Dedifferentiated amniotic fluid mesenchymal stem cell (primary cell): ENCODE data around the gene NOTUM.

ENCODE experiments used
- DNase-seq: peaks from one replicate; pipeline ENCODE4 v3.0.0-alpha.2; 2016; ENCODE audit errors: extremely low spot score

NOTUM gene

DNA sequence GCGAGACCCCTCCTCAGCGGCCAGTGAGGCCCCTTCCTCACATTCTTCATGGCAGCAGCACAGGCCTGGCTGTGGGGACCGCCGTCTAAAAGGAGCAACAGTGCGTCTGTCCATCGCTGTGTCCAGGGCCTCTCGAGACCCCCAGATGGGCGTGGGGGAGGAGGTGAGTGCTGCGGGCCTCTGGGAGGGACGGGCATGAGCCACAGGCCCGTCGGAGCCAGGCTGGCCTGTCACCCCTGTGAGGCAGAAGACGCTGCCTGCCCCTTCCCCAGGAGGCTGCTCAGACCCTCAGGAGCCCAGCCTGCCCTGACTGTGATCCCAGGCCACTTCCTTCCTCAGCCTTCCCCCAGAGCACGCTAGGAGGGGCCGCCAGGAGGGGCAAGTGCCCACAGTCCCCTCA is 21.8 kb downstream of the NOTUM start:
- no peak for DNase-seq

GRCh38 chr17:81935709-81936084 is 25.3 kb downstream of the NOTUM start:
- no peak for DNase-seq

DNA sequence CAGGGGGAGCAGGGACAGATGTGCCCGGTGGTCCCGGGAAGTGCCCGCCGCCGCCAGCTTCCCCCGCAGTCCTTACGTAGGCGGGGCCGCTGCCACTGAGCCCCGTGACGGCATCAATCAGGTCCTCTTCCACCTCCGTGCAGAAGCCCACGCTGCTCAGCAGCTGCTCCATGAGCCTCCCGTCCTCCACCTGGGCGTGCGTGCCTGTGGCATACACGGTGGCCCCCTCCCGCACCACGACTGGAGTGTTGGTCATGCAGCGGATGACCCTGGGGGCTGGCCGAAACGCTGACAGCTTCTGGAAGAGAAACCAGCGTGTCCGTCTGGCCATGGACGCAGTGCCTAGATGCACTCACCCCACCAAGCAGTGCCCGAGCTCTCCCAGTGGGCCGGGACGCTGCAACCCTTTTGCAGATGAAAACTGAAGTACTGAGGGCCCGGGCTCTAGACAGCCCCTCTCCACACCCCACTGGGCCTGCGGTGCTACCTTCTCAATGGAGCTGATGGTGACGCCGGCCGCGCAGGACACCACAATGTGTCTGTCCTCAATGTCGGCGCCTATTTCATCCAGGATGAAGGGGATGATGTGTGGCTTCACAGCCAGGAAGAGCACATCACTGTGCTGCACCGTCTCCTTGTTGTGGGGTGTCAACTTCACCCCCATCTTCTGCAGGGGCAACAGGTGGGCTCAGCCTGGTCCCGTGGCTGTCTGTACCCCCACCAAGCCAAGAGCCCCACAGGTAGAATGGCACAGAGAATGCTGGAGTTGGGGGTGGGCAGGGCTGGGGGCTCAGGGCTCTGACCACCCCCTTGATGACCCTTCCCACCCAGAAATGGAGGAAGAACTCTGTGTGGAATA is 25.9 kb downstream of the NOTUM start:
- no peak for DNase-seq

- DNase-seq: no peak
Measured at GRCh38 chr17:81934098-81934757, 26.8 kb downstream of the NOTUM start.

DNA sequence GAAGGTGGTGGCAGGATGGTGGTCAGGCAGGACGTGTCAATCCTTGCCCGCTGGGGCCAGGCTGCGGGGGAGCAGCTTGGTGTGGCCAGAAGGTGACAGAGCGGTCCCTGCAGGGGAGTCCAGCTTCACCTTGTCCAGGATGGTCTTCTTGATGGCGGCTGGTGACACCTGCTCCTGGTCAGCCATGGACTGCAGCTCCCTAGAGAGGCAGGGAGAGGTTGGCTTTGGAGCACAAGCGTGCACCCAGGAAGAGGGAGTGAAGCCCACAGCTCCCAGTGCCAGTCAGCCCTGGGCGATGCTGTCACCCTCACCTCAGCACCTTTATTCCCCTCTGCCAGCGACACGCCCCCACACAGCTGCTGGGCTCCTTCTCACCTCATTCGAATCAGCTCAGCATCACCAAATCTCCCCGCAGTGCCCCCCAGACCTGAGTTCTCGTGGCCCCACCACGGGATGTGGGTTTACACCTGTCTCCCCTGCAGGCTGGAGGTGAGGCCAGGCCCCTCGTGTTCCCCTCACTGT is 27.7 kb downstream of the NOTUM start:
- no peak for DNase-seq

GRCh38 chr17:81932333-81932983 is 28.5 kb downstream of the NOTUM start:
- no peak for DNase-seq

GRCh38 chr17:81931557-81932332 is 29.2 kb downstream of the NOTUM start:
- no peak for DNase-seq

DNA sequence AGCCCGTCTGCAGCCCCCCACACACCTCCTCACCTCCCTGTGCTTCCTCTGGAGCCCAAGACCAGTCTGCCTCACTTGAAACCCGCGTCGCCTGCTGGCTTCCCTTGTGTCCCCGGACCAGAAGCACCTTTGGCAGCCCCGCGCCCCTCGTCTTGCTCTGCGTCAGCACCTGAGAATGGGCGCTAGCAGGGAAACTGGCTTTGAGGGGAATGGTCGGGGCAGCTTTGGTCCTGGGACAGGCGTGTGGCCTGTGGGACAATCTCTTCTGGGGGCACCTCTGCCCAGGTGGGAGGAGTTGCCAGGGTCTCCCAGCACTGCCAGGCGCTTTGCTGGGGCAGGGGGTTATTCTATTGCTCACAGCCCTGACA is 29.8 kb downstream of the NOTUM start:
- DNase-seq: no peak

GRCh38 chr17:81930142-81931125 is 30.6 kb downstream of the NOTUM start:
- no peak for DNase-seq

- DNase-seq: no peak
Measured at GRCh38 chr17:81929253-81930141, 31.5 kb downstream of the NOTUM start.

DNA sequence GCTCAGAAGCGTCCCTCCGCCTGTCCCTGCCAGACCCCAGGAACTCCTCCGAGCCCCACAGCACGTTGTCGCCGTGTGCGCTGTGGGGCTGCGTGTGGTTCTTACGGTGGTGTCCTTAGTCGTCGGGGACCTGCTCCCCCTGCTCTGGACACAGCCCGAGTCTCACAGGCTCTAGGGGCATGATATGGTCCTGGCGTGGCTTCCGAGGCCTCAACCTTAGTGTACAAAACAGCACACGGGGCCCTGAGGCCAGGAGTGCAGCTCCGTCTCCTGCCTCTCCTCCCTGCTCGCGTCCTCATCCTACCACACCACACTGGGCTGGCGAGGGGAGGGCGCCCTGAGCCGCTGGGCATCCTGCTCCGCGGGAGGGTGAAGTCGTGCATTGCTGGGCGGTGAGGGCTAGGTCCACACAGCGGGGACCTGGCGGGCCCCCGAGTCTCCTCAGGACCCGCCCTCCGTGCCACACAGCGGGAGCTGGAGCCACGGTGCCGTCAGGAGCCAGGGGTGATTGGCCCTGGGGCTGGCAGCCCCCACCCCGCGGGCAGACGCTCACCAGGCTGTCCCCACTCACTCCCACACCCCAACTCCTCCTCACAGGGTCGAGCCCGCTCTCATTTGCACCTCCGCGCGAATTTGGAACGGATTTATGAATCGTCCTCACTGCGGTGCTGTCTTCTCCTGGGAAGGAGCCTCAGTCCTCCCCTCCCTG is 32.3 kb downstream of the NOTUM start:
- no peak for DNase-seq

GRCh38 chr17:81927653-81928543 is 33.1 kb downstream of the NOTUM start, which contains the start of gene MAFG:
Gene MAFG, minus strand, starts transcription at chr17:81927735. Its CDS starts 4,550 bp downstream, at chr17:81923185.
- DNase-seq: peak; percentile 87

DNA sequence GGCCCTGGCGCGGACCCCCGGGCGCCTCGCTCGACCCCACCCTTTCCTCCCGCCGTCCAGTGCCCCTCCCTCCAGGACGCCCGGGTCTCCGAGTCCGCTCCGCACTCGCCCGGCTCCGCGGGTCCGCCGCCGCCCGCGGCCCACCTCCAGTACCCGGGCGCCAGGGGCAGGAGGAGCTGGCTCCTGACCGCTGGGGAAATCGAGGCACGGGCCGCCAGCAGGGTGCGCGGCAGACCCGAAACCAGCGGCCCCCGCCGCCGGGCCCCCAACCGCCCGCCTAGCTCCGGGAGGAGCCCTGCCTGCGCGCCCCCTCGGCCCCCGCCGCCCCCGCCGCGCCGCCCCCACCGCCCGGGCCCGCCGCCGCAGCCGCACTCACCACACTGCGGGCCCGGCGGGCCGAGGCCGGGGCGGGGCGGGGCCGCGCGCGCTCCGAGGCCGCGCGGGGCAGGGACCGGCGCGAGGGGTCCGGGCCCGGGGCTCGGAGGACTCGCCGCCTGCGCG is 33.8 kb downstream of the NOTUM start:
- no peak for DNase-seq

- DNase-seq: peak; percentile 68
Measured at GRCh38 chr17:81926451-81927151, 34.4 kb downstream of the NOTUM start.

DNA sequence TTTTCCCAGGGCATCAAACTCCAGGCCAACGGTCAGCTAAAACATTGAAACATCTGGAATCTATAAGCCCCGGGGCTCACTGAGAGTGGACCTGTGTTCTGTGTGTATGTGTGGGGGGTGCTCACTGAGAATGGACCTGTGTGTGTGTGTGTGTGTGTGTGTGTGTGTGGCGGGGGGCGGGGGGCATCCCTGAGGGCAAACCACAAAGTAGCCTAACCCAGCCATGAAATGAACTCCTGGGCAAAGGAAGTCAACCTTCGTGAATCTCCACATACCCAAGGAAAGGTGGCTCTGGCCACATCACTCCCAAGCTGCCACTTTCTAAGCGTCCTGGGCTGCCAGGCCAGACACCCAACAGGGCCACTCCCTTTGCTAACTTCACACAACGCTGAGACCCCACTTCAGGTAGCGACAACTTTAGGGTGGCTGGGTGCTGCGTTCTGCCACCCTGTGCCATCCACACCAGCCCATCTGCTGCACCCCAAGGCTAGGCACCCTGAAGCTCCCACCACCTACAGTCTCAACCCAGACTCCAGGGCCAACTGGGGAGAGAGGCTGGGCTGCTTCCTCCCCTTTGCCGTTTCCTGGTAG is 35.0 kb downstream of the NOTUM start:
- DNase-seq: no peak
